ENCODE results near the gene UST.

Gene UST

GRCh38 chr6:148885925-148886845 is 139.4 kb downstream of the UST start:
- H3K9me3 Mint-ChIP-seq (ENCODE audit: low read depth), result no peaks in the 10 kb centered on the region
- H3K4me3 Mint-ChIP-seq, result no peak overlapping the region
- H3K27me3 Mint-ChIP-seq, result no peaks in the 10 kb centered on the region
- no peaks in the 10 kb centered on the region for H3K4me1 Mint-ChIP-seq (ENCODE audit: low read depth)
- peaks cover 4% of the 10 kb centered on the region for H3K36me3 Mint-ChIP-seq
- H3K27ac Mint-ChIP-seq, result no peak overlapping the region

- Mint-ChIP-seq H3K4me3 (no peak overlapping the region), H3K27me3 (no peaks in the 10 kb centered on the region), H3K36me3 (peaks cover 4% of the 10 kb centered on the region), H3K9me3 (ENCODE audit: low read depth) (no peaks in the 10 kb centered on the region), H3K27ac (no peak overlapping the region), H3K4me1 (ENCODE audit: low read depth) (peaks cover 2% of the 10 kb centered on the region)
Measured at GRCh38 chr6:148887181-148887580, 140.4 kb downstream of the UST start.

- H3K4me1 Mint-ChIP-seq (ENCODE audit: low read depth), result peaks cover 2% of the 10 kb centered on the region
- no peaks in the 10 kb centered on the region for H3K27me3 Mint-ChIP-seq
- H3K4me3 Mint-ChIP-seq, result no peak overlapping the region
- peaks cover 4% of the 10 kb centered on the region for H3K36me3 Mint-ChIP-seq
- H3K27ac Mint-ChIP-seq, result no peak overlapping the region
- H3K9me3 Mint-ChIP-seq (ENCODE audit: low read depth), result no peaks in the 10 kb centered on the region
Measured at GRCh38 chr6:148888856-148889255, 142.0 kb downstream of the UST start.

- peaks cover 4% of the 10 kb centered on the region for H3K36me3 Mint-ChIP-seq
- no peaks in the 10 kb centered on the region for H3K9me3 Mint-ChIP-seq (ENCODE audit: low read depth)
- no peak overlapping the region for H3K4me3 Mint-ChIP-seq
- H3K4me1 Mint-ChIP-seq (ENCODE audit: low read depth), result peaks cover 2% of the 10 kb centered on the region
- H3K27ac Mint-ChIP-seq, result no peak overlapping the region
- no peaks in the 10 kb centered on the region for H3K27me3 Mint-ChIP-seq
Measured at GRCh38 chr6:148890096-148890495, 143.3 kb downstream of the UST start.

GRCh38 chr6:148890652-148891404 is 144.0 kb downstream of the UST start:
- no peaks in the 10 kb centered on the region for H3K27me3 Mint-ChIP-seq
- no peak overlapping the region for H3K4me3 Mint-ChIP-seq
- H3K9me3 Mint-ChIP-seq (ENCODE audit: low read depth), result no peaks in the 10 kb centered on the region
- peaks cover 2% of the 10 kb centered on the region for H3K4me1 Mint-ChIP-seq (ENCODE audit: low read depth)
- peaks cover 4% of the 10 kb centered on the region for H3K36me3 Mint-ChIP-seq
- no peak overlapping the region for H3K27ac Mint-ChIP-seq

GRCh38 chr6:148891405-148891783 is 144.6 kb downstream of the UST start:
- Mint-ChIP-seq H3K9me3 (ENCODE audit: low read depth) (no peaks in the 10 kb centered on the region), H3K36me3 (peaks cover 4% of the 10 kb centered on the region), H3K4me3 (no peak overlapping the region), H3K27me3 (no peaks in the 10 kb centered on the region), H3K4me1 (ENCODE audit: low read depth) (peaks cover 2% of the 10 kb centered on the region), H3K27ac (no peak overlapping the region)

- no peaks in the 10 kb centered on the region for H3K9me3 Mint-ChIP-seq (ENCODE audit: low read depth)
- peaks cover 4% of the 10 kb centered on the region for H3K36me3 Mint-ChIP-seq
- H3K27me3 Mint-ChIP-seq, result no peaks in the 10 kb centered on the region
- peaks cover 2% of the 10 kb centered on the region for H3K4me1 Mint-ChIP-seq (ENCODE audit: low read depth)
- no peak overlapping the region for H3K27ac Mint-ChIP-seq
- H3K4me3 Mint-ChIP-seq, result no peak overlapping the region
Measured at GRCh38 chr6:148892247-148892646, 145.4 kb downstream of the UST start.

GRCh38 chr6:148893073-148893472 is 146.2 kb downstream of the UST start:
- Mint-ChIP-seq H3K36me3 (no peaks in the 10 kb centered on the region), H3K4me3 (no peak overlapping the region), H3K27me3 (no peaks in the 10 kb centered on the region), H3K27ac (no peak overlapping the region), H3K9me3 (ENCODE audit: low read depth) (no peaks in the 10 kb centered on the region), H3K4me1 (ENCODE audit: low read depth) (peaks cover 2% of the 10 kb centered on the region)

GRCh38 chr6:148893481-148893880 is 146.7 kb downstream of the UST start:
- no peaks in the 10 kb centered on the region for H3K27me3 Mint-ChIP-seq
- no peak overlapping the region for H3K4me3 Mint-ChIP-seq
- H3K9me3 Mint-ChIP-seq (ENCODE audit: low read depth), result no peaks in the 10 kb centered on the region
- no peaks in the 10 kb centered on the region for H3K36me3 Mint-ChIP-seq
- H3K4me1 Mint-ChIP-seq (ENCODE audit: low read depth), result peaks cover 2% of the 10 kb centered on the region
- H3K27ac Mint-ChIP-seq, result no peak overlapping the region

- H3K9me3 Mint-ChIP-seq (ENCODE audit: low read depth), result no peaks in the 10 kb centered on the region
- H3K27ac Mint-ChIP-seq, result no peak overlapping the region
- peaks cover 2% of the 10 kb centered on the region for H3K36me3 Mint-ChIP-seq
- H3K27me3 Mint-ChIP-seq, result no peaks in the 10 kb centered on the region
- no peak overlapping the region for H3K4me3 Mint-ChIP-seq
- no peaks in the 10 kb centered on the region for H3K4me1 Mint-ChIP-seq (ENCODE audit: low read depth)
Measured at GRCh38 chr6:148898376-148899014, 151.7 kb downstream of the UST start.

- no peaks in the 10 kb centered on the region for H3K27me3 Mint-ChIP-seq
- H3K36me3 Mint-ChIP-seq, result peaks cover 5% of the 10 kb centered on the region
- no peak overlapping the region for H3K4me3 Mint-ChIP-seq
- no peaks in the 10 kb centered on the region for H3K9me3 Mint-ChIP-seq (ENCODE audit: low read depth)
- H3K27ac Mint-ChIP-seq, result no peak overlapping the region
- H3K4me1 Mint-ChIP-seq (ENCODE audit: low read depth), result no peaks in the 10 kb centered on the region
Measured at GRCh38 chr6:148904896-148905870, 158.4 kb downstream of the UST start.

- H3K9me3 Mint-ChIP-seq (ENCODE audit: low read depth), result no peaks in the 10 kb centered on the region
- no peaks in the 10 kb centered on the region for H3K27me3 Mint-ChIP-seq
- H3K4me3 Mint-ChIP-seq, result no peak overlapping the region
- peaks cover 3% of the 10 kb centered on the region for H3K36me3 Mint-ChIP-seq
- H3K27ac Mint-ChIP-seq, result no peak overlapping the region
- no peaks in the 10 kb centered on the region for H3K4me1 Mint-ChIP-seq (ENCODE audit: low read depth)
Measured at GRCh38 chr6:148905901-148906300, 159.1 kb downstream of the UST start.

- Mint-ChIP-seq H3K27me3 (no peaks in the 10 kb centered on the region), H3K27ac (no peak overlapping the region), H3K36me3 (peaks cover 3% of the 10 kb centered on the region), H3K4me1 (ENCODE audit: low read depth) (no peaks in the 10 kb centered on the region), H3K4me3 (no peak overlapping the region), H3K9me3 (ENCODE audit: low read depth) (no peaks in the 10 kb centered on the region)
Measured at GRCh38 chr6:148906386-148906785, 159.6 kb downstream of the UST start.

- Mint-ChIP-seq H3K27ac (no peak overlapping the region), H3K4me3 (no peak overlapping the region), H3K36me3 (peaks cover 3% of the 10 kb centered on the region), H3K27me3 (no peaks in the 10 kb centered on the region), H3K4me1 (ENCODE audit: low read depth) (no peaks in the 10 kb centered on the region), H3K9me3 (ENCODE audit: low read depth) (no peaks in the 10 kb centered on the region)
Measured at GRCh38 chr6:148907573-148907972, 160.7 kb downstream of the UST start.
